Measurements from ENCODE around the gene RB1. TPM values are rescaled to one million over a fixed set of nuclear protein-coding genes. Genes with fewer than 3 reads are reported as not detected.

RB1 gene
- total and polyA plus RNA-seq, 2 experiments from 2014 or later: 19.5 to 22.3 TPM

DNA sequence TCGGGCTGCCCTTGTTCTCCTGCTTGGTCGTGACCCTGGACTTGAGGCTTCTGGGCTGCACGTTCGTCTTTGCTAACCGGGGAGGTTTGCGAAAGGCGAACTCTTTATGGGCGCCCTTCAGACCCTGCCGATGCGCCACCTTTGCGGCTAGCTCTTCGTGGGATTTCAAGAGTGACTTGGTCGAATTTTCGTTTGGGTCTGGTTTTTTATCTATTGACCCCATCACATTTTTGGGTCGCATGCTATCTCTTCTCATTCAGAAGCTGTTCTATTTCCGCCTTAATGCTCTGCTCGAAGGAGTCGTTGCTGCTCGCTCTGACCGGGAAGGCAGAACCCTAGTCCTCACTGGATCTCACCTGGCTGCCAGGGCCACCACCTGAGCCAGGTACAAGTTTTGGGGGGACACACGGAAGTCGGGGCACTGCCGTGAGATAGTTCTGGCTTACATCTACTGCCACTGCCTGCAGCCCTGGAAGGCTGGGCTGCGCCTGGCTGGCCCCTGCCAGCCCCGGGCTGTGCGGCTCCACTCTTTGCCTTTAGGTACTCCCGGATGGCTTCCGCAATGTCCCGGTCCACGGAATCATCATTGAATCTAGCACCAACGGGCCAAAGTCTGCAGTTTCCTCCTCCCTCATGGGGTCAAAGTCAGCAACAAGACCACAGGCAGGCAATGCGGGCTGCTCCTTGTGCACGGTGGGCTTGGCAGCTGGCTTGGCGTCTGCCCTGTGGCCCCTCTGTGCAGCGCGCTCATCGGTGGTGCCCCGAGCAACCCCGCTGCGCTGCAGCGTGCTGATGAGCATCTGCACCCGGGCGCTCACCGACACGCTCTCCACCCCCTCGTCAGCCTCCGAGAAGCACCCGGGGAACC is 16.2 kb downstream of the RB1 start:
- H3K36me3 ChIP-seq (ENCODE audit: insufficient read depth): peaks cover 6% of the 10 kb centered on the region; the same call in 1 of the 2 replicates
- peaks cover 5% of the 10 kb centered on the region; the same call in 1 of the 2 replicates for H3K79me2 ChIP-seq (replicated peaks; ENCODE audit: insufficient read depth)
- ATAC-seq: no peak
- no peak overlapping the region for H2AFZ ChIP-seq
- TF ChIP-seq NANOG (IDR thresholded peaks at IDR 0.05; ENCODE audit: borderline replicate concordance): no peak
- no peak for TF ChIP-seq EZH2phosphoT487 (IDR thresholded peaks at IDR 0.05; ENCODE audit: unreplicated experiment)
- no peak for TF ChIP-seq POLR2AphosphoS5 (IDR thresholded peaks at IDR 0.05; ENCODE audit: low read depth)
- no peak for TF ChIP-seq JUNB (IDR thresholded peaks at IDR 0.05; ENCODE audit: unreplicated experiment)
- TF ChIP-seq, protein P1, sequence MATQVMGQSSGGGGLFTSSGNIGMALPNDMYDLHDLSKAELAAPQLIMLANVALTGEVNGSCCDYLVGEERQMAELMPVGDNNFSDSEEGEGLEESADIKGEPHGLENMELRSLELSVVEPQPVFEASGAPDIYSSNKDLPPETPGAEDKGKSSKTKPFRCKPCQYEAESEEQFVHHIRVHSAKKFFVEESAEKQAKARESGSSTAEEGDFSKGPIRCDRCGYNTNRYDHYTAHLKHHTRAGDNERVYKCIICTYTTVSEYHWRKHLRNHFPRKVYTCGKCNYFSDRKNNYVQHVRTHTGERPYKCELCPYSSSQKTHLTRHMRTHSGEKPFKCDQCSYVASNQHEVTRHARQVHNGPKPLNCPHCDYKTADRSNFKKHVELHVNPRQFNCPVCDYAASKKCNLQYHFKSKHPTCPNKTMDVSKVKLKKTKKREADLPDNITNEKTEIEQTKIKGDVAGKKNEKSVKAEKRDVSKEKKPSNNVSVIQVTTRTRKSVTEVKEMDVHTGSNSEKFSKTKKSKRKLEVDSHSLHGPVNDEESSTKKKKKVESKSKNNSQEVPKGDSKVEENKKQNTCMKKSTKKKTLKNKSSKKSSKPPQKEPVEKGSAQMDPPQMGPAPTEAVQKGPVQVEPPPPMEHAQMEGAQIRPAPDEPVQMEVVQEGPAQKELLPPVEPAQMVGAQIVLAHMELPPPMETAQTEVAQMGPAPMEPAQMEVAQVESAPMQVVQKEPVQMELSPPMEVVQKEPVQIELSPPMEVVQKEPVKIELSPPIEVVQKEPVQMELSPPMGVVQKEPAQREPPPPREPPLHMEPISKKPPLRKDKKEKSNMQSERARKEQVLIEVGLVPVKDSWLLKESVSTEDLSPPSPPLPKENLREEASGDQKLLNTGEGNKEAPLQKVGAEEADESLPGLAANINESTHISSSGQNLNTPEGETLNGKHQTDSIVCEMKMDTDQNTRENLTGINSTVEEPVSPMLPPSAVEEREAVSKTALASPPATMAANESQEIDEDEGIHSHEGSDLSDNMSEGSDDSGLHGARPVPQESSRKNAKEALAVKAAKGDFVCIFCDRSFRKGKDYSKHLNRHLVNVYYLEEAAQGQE (IDR thresholded peaks at IDR 0.05; ENCODE audit: unreplicated experiment): no peak
- TF ChIP-seq, protein P2, sequence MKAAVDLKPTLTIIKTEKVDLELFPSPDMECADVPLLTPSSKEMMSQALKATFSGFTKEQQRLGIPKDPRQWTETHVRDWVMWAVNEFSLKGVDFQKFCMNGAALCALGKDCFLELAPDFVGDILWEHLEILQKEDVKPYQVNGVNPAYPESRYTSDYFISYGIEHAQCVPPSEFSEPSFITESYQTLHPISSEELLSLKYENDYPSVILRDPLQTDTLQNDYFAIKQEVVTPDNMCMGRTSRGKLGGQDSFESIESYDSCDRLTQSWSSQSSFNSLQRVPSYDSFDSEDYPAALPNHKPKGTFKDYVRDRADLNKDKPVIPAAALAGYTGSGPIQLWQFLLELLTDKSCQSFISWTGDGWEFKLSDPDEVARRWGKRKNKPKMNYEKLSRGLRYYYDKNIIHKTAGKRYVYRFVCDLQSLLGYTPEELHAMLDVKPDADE (IDR thresholded peaks at IDR 0.05): no peak
- TF ChIP-seq, protein P3, sequence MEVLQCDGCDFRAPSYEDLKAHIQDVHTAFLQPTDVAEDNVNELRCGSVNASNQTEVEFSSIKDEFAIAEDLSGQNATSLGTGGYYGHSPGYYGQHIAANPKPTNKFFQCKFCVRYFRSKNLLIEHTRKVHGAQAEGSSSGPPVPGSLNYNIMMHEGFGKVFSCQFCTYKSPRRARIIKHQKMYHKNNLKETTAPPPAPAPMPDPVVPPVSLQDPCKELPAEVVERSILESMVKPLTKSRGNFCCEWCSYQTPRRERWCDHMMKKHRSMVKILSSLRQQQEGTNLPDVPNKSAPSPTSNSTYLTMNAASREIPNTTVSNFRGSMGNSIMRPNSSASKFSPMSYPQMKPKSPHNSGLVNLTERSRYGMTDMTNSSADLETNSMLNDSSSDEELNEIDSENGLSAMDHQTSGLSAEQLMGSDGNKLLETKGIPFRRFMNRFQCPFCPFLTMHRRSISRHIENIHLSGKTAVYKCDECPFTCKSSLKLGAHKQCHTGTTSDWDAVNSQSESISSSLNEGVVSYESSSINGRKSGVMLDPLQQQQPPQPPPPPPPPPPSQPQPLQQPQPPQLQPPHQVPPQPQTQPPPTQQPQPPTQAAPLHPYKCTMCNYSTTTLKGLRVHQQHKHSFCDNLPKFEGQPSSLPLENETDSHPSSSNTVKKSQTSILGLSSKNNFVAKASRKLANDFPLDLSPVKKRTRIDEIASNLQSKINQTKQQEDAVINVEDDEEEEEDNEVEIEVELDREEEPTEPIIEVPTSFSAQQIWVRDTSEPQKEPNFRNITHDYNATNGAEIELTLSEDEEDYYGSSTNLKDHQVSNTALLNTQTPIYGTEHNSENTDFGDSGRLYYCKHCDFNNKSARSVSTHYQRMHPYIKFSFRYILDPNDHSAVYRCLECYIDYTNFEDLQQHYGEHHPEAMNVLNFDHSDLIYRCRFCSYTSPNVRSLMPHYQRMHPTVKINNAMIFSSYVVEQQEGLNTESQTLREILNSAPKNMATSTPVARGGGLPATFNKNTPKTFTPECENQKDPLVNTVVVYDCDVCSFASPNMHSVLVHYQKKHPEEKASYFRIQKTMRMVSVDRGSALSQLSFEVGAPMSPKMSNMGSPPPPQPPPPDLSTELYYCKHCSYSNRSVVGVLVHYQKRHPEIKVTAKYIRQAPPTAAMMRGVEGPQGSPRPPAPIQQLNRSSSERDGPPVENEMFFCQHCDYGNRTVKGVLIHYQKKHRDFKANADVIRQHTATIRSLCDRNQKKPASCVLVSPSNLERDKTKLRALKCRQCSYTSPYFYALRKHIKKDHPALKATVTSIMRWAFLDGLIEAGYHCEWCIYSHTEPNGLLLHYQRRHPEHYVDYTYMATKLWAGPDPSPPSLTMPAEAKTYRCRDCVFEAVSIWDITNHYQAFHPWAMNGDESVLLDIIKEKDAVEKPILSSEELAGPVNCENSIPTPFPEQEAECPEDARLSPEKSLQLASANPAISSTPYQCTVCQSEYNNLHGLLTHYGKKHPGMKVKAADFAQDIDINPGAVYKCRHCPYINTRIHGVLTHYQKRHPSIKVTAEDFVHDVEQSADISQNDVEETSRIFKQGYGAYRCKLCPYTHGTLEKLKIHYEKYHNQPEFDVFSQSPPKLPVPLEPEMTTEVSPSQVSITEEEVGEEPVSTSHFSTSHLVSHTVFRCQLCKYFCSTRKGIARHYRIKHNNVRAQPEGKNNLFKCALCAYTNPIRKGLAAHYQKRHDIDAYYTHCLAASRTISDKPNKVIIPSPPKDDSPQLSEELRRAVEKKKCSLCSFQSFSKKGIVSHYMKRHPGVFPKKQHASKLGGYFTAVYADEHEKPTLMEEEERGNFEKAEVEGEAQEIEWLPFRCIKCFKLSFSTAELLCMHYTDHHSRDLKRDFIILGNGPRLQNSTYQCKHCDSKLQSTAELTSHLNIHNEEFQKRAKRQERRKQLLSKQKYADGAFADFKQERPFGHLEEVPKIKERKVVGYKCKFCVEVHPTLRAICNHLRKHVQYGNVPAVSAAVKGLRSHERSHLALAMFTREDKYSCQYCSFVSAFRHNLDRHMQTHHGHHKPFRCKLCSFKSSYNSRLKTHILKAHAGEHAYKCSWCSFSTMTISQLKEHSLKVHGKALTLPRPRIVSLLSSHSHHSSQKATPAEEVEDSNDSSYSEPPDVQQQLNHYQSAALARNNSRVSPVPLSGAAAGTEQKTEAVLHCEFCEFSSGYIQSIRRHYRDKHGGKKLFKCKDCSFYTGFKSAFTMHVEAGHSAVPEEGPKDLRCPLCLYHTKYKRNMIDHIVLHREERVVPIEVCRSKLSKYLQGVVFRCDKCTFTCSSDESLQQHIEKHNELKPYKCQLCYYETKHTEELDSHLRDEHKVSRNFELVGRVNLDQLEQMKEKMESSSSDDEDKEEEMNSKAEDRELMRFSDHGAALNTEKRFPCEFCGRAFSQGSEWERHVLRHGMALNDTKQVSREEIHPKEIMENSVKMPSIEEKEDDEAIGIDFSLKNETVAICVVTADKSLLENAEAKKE (CRISPR knock-in tag; IDR thresholded peaks at IDR 0.05): no peak
- TF ChIP-seq STAT1 (IDR thresholded peaks at IDR 0.05; ENCODE audit: unreplicated experiment): no peak
- no peak for TF ChIP-seq CREB1 (CRISPR knock-in tag; IDR thresholded peaks at IDR 0.05; ENCODE audit: low read depth)
- no peak for TF ChIP-seq ZNF331 (CRISPR knock-in tag; IDR thresholded peaks at IDR 0.05; ENCODE audit: low read depth)
- TF ChIP-seq EZH2 (IDR thresholded peaks at IDR 0.05; ENCODE audit: low read depth, unreplicated experiment): no peak
- no peak for TF ChIP-seq ZNF114 (CRISPR knock-in tag; IDR thresholded peaks at IDR 0.05)
- TF ChIP-seq, protein P4, sequence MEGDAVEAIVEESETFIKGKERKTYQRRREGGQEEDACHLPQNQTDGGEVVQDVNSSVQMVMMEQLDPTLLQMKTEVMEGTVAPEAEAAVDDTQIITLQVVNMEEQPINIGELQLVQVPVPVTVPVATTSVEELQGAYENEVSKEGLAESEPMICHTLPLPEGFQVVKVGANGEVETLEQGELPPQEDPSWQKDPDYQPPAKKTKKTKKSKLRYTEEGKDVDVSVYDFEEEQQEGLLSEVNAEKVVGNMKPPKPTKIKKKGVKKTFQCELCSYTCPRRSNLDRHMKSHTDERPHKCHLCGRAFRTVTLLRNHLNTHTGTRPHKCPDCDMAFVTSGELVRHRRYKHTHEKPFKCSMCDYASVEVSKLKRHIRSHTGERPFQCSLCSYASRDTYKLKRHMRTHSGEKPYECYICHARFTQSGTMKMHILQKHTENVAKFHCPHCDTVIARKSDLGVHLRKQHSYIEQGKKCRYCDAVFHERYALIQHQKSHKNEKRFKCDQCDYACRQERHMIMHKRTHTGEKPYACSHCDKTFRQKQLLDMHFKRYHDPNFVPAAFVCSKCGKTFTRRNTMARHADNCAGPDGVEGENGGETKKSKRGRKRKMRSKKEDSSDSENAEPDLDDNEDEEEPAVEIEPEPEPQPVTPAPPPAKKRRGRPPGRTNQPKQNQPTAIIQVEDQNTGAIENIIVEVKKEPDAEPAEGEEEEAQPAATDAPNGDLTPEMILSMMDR (conservative IDR thresholded peaks at IDR 0.05; ENCODE audit: low read depth in 2 of 2): no peak
- H3K36me3 Mint-ChIP-seq (ENCODE audit: low read depth): peaks cover 29% of the 10 kb centered on the region
- no peaks in the 10 kb centered on the region for H3F3A ChIP-seq (replicated peaks; ENCODE audit: low read depth)
- no peak overlapping the region; the same call in 2 of the 3 replicates for H3K4me3 Mint-ChIP-seq
- H3K27ac Mint-ChIP-seq: no peak overlapping the region
- no peaks in the 10 kb centered on the region for H4K20me1 ChIP-seq (replicated peaks; ENCODE audit: insufficient read depth)
- H3K9me2 ChIP-seq (ENCODE audit: insufficient read depth): no peaks in the 10 kb centered on the region
- H3K27me3 Mint-ChIP-seq (ENCODE audit: insufficient read depth, low read depth, poor library complexity): no peaks in the 10 kb centered on the region
- H3K27ac ChIP-seq (ENCODE audit: low read depth): no peak overlapping the region
- H3K4me1 ChIP-seq (ENCODE audit: insufficient read depth): no peaks in the 10 kb centered on the region
- no peaks in the 10 kb centered on the region for H3K27me3 ChIP-seq (ENCODE audit: insufficient read depth)
- no peak overlapping the region for H3K4me3 ChIP-seq
- peaks cover 27% of the 10 kb centered on the region for H3K9me3 Mint-ChIP-seq
- no peak overlapping the region for H3K4me2 ChIP-seq
- no peaks in the 10 kb centered on the region; the same call in 2 of the 3 replicates for H3K4me1 Mint-ChIP-seq
- no peak for DNase-seq (ENCODE audit: low spot score)

Measured in GM23338 (cell line).